ENCODE data around the gene TNIP1.

Gene TNIP1

GRCh38 chr5:151073280-151073679 is 7.6 kb downstream of the TNIP1 start:
- Histone ChIP-seq H3K36me3 (ENCODE audit: control insufficient read depth, low read length) (peaks cover 51% of the 10 kb centered on the region), H3K4me3 (ENCODE audit: low read length) (no peak overlapping the region), H3K9me3 (ENCODE audit: control insufficient read depth, insufficient read depth, low read length) (no peaks in the 10 kb centered on the region), H3K4me1 (ENCODE audit: control insufficient read depth, low read length) (peaks cover 30% of the 10 kb centered on the region), H3F3A (ENCODE audit: control insufficient read depth, insufficient read depth) (no peaks in the 10 kb centered on the region), H4K20me1 (ENCODE audit: control insufficient read depth, insufficient read depth, low read depth, low read length) (peaks cover 16% of the 10 kb centered on the region), H3K9me2 (replicated peaks; ENCODE audit: control insufficient read depth, low read length) (no peaks in the 10 kb centered on the region), H3K27me3 (ENCODE audit: control insufficient read depth, low read length) (no peaks in the 10 kb centered on the region), H3K27ac (ENCODE audit: low read depth, low read length) (no peak overlapping the region), H3K4me2 (ENCODE audit: low read length) (no peak overlapping the region), H3K79me2 (ENCODE audit: control insufficient read depth, low read length) (peaks cover 100% of the 10 kb centered on the region)
- TF ChIP-seq EZH2phosphoT487 (IDR thresholded peaks at IDR 0.05; ENCODE audit: borderline replicate concordance, low read length) (no peak), CTCF (IDR thresholded peaks at IDR 0.05; ENCODE audit: low read depth, low read length, poor library complexity, severe bottlenecking) (no peak)

- H3K4me3 ChIP-seq (ENCODE audit: low read length) = no peak overlapping the region
- H3K4me2 ChIP-seq (ENCODE audit: low read length) = no peak overlapping the region
- peaks cover 50% of the 10 kb centered on the region for H3K36me3 ChIP-seq (ENCODE audit: control insufficient read depth, low read length)
- H3K9me2 ChIP-seq (replicated peaks; ENCODE audit: control insufficient read depth, low read length) = no peaks in the 10 kb centered on the region
- H3K9me3 ChIP-seq (ENCODE audit: control insufficient read depth, insufficient read depth, low read length) = no peaks in the 10 kb centered on the region
- peaks cover 30% of the 10 kb centered on the region for H3K4me1 ChIP-seq (ENCODE audit: control insufficient read depth, low read length)
- TF ChIP-seq CTCF (IDR thresholded peaks at IDR 0.05; ENCODE audit: low read depth, low read length, poor library complexity, severe bottlenecking) = no peak
- TF ChIP-seq EZH2phosphoT487 (IDR thresholded peaks at IDR 0.05; ENCODE audit: borderline replicate concordance, low read length) = no peak
- peaks cover 17% of the 10 kb centered on the region for H4K20me1 ChIP-seq (ENCODE audit: control insufficient read depth, insufficient read depth, low read depth, low read length)
- H3F3A ChIP-seq (ENCODE audit: control insufficient read depth, insufficient read depth) = no peaks in the 10 kb centered on the region
- peaks cover 100% of the 10 kb centered on the region for H3K79me2 ChIP-seq (ENCODE audit: control insufficient read depth, low read length)
- H3K27me3 ChIP-seq (ENCODE audit: control insufficient read depth, low read length) = no peaks in the 10 kb centered on the region
- no peak overlapping the region for H3K27ac ChIP-seq (ENCODE audit: low read depth, low read length)
These were observed 8.2 kb downstream of the TNIP1 start for GRCh38 chr5:151072630-151073025.

- TF ChIP-seq CTCF (IDR thresholded peaks at IDR 0.05; ENCODE audit: low read depth, low read length, poor library complexity, severe bottlenecking) (no peak), EZH2phosphoT487 (IDR thresholded peaks at IDR 0.05; ENCODE audit: borderline replicate concordance, low read length) (no peak)
- Histone ChIP-seq H3K4me3 (ENCODE audit: low read length) (no peak overlapping the region), H3K79me2 (ENCODE audit: control insufficient read depth, low read length) (peaks cover 100% of the 10 kb centered on the region), H3K27me3 (ENCODE audit: control insufficient read depth, low read length) (no peaks in the 10 kb centered on the region), H3F3A (ENCODE audit: control insufficient read depth, insufficient read depth) (no peaks in the 10 kb centered on the region), H3K27ac (ENCODE audit: low read depth, low read length) (no peak overlapping the region), H3K9me3 (ENCODE audit: control insufficient read depth, insufficient read depth, low read length) (no peaks in the 10 kb centered on the region), H3K9me2 (replicated peaks; ENCODE audit: control insufficient read depth, low read length) (no peaks in the 10 kb centered on the region), H4K20me1 (ENCODE audit: control insufficient read depth, insufficient read depth, low read depth, low read length) (peaks cover 23% of the 10 kb centered on the region), H3K4me2 (ENCODE audit: low read length) (no peak overlapping the region), H3K4me1 (ENCODE audit: control insufficient read depth, low read length) (peaks cover 26% of the 10 kb centered on the region), H3K36me3 (ENCODE audit: control insufficient read depth, low read length) (peaks cover 50% of the 10 kb centered on the region)
These were observed 8.8 kb downstream of the TNIP1 start for GRCh38 chr5:151071848-151072629.

Measured in DOHH2 (cell line).